Measurements from ENCODE around the gene GPANK1.

DNA sequence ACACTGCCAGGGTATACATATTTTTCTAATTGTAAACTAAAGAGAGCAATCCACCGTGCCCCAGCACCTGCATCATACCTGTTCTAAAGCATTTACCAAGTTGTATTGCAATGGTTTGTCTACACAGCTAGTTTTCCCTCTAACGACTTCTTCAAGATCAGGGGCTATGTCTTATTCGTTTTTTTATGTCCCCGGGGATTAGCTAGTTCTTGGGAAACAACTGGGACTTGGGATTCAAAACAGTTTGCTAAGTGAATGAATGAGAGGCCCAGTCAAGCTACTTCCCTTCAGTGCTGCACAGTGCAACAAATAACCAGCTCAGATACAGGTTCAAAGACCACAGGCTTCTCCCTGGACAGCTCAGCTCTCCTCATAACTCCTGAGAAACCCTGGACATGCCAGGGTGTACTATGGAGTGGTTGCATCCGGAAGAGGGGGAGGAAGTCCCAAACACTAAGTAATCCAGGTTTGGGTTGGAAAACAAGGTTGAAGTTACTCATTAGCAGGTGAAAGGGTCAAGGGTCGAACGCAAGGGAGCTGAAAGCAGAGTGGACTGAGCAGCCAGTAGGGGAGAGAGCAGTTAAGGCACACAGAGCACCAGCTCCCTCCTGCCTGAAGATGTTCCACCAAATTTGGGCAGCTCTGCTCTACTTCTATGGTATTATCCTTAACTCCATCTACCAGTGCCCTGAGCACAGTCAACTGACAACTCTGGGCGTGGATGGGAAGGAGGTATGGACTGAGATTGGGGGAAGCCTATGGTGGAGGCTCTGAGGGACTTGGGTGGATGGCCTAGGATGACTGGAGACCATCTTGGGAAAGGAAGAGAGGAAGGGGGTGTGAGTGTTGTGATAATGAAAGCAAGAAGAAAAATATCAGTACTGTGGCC lies 9.2 kb downstream of the GPANK1 start, which contains the start of gene APOM:
- TF ChIP-seq, protein P1, sequence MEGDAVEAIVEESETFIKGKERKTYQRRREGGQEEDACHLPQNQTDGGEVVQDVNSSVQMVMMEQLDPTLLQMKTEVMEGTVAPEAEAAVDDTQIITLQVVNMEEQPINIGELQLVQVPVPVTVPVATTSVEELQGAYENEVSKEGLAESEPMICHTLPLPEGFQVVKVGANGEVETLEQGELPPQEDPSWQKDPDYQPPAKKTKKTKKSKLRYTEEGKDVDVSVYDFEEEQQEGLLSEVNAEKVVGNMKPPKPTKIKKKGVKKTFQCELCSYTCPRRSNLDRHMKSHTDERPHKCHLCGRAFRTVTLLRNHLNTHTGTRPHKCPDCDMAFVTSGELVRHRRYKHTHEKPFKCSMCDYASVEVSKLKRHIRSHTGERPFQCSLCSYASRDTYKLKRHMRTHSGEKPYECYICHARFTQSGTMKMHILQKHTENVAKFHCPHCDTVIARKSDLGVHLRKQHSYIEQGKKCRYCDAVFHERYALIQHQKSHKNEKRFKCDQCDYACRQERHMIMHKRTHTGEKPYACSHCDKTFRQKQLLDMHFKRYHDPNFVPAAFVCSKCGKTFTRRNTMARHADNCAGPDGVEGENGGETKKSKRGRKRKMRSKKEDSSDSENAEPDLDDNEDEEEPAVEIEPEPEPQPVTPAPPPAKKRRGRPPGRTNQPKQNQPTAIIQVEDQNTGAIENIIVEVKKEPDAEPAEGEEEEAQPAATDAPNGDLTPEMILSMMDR (conservative IDR thresholded peaks at IDR 0.05; ENCODE audit: low read length), result no peak
- no peak for TF ChIP-seq EZH2phosphoT487 (IDR thresholded peaks at IDR 0.05; ENCODE audit: borderline replicate concordance)

Data from Loucy (cell line).